ENCODE measurements around the gene MRPL37.

GRCh38 chr1:54256522-54257345 is 56.8 kb downstream of the MRPL37 start:
- TF ChIP-seq CTCF (IDR thresholded peaks at IDR 0.05) = no peak
- TF ChIP-seq TCF7L2 (IDR thresholded peaks at IDR 0.05; ENCODE audit: low read depth, low read length) = no peak
- TF ChIP-seq REST (IDR thresholded peaks at IDR 0.05; ENCODE audit: insufficient read depth in 1 of 2, low read depth in 2 of 2, low read length in 1 of 2) = no peak
- TF ChIP-seq SIN3A (IDR thresholded peaks at IDR 0.05; ENCODE audit: borderline replicate concordance, insufficient read depth, low read depth, low read length) = no peak
- no peak for TF ChIP-seq POLR2AphosphoS5 (IDR thresholded peaks at IDR 0.05; ENCODE audit: low read depth, low read length)

Data from Panc1 (cell line).